Caco-2 (cell line): Measurements from ENCODE around the gene CHD1L. TPM values are rescaled to one million over a fixed set of nuclear protein-coding genes. Genes with fewer than 3 reads are reported as not detected.

Source experiments
- BruUV-seq: library from RNA; stranded (reverse); fragments of 400-500 nt; replicated peaks from 2 replicates; lab custom pipeline; 2021; lab: Mats Ljungman, UMichigan
- CTCF ChIA-PET: fragments of 300-600 bp; sonication (Branson Sonifier 250); formaldehyde crosslinking; loops from one replicate; lab custom pipeline; 2022; ENCODE audit warnings: antibody characterized with exemption; lab: Charles Lee
- POLR2A ChIA-PET: fragments of 300-600 bp; sonication (Branson Sonifier 250); formaldehyde crosslinking; loops from one replicate; lab custom pipeline; 2022; ENCODE audit warnings: antibody characterized with exemption; lab: Charles Lee
- DNase-seq, 2 experiments: peaks; one replicate each; pipeline versions ENCODE4 v3.0.0 to v3.0.0-alpha.2; 2020 to 2022
- H3K27me3 ChIP-seq: replicated peaks from 2 replicates; pipeline ENCODE4 v1.6.0; 2011; ENCODE audit warnings: low read length; ENCODE audit not compliant: control insufficient read depth, insufficient read depth
- H3K36me3 ChIP-seq: 2 replicates; pipeline ENCODE4 v1.5.1; 2011; ENCODE audit warnings: low read length; ENCODE audit not compliant: control insufficient read depth, insufficient read depth
- H3K4me1 ChIP-seq: fragments of 250-450 bp; sonication (Bioruptor Pico); 2 replicates; pipeline ENCODE4 v1.5.1; 2020; ENCODE audit warnings: mild to moderate bottlenecking
- H3K4me3 ChIP-seq: 2 replicates; pipeline ENCODE4 v1.5.1; 2011; ENCODE audit warnings: low read depth, mild to moderate bottlenecking, control low read depth, low read length
- H3K9me3 ChIP-seq: fragments of 250-450 bp; sonication (Bioruptor Pico); 2 replicates; pipeline ENCODE4 v1.5.1; 2020; ENCODE audit warnings: mild to moderate bottlenecking, moderate library complexity
- H3K27ac Mint-ChIP-seq: one replicate; pipeline ENCODE4 v1.8.0; 2022; ENCODE audit warnings: mixed read lengths; ENCODE audit not compliant: unreplicated experiment
- H3K27me3 Mint-ChIP-seq: one replicate; pipeline ENCODE4 v1.8.0; 2022; ENCODE audit warnings: mixed read lengths; ENCODE audit not compliant: insufficient read depth, unreplicated experiment
- H3K36me3 Mint-ChIP-seq: one replicate; pipeline ENCODE4 v1.8.0; 2022; ENCODE audit warnings: mild to moderate bottlenecking, mixed read lengths; ENCODE audit not compliant: insufficient read depth, unreplicated experiment
- H3K4me1 Mint-ChIP-seq: one replicate; pipeline ENCODE4 v1.8.0; 2022; ENCODE audit warnings: low read depth, mixed read lengths; ENCODE audit not compliant: unreplicated experiment
- H3K4me3 Mint-ChIP-seq: one replicate; pipeline ENCODE4 v1.8.0; 2022; ENCODE audit warnings: mild to moderate bottlenecking, moderate library complexity, mixed read lengths; ENCODE audit not compliant: unreplicated experiment
- H3K9me3 Mint-ChIP-seq: one replicate; pipeline ENCODE4 v1.8.0; 2022; ENCODE audit warnings: mixed read lengths; ENCODE audit not compliant: unreplicated experiment
- intact Hi-C: fragments of 100-400 bp; cut with micrococcal nuclease; formaldehyde crosslinking; loops from one replicate; pipeline ENCODE4 v1.10.0; 2022; ENCODE audit not compliant: unreplicated experiment
- total RNA-seq: library from RNA; stranded (reverse); gene quantifications from 2 replicates; pipeline ENCODE4 v1.2.3, GENCODE V29; 2022
- TF ChIP-seq, protein P1 (sequence below), 2 experiments: fragments of 200-600 bp in 1 of 2; IDR thresholded peaks; 1 replicate in 1 of 2; 2 replicates in 1 of 2; pipeline versions ENCODE4 v1.5.1 to v1.8.0; 2011 to 2022; ENCODE audit warnings: antibody characterized with exemption in 1 of 2, control low read depth in 1 of 2, inconsistent platforms in 1 of 2, low read depth in 1 of 2, low read length in 1 of 2, mild to moderate bottlenecking in 1 of 2, moderate library complexity in 1 of 2; ENCODE audit not compliant: insufficient read depth in 1 of 2, severe bottlenecking in 1 of 2, unreplicated experiment in 1 of 2

Gene CHD1L
- total RNA-seq, 1 experiment from 2014 or later = 56.2 TPM

DNA sequence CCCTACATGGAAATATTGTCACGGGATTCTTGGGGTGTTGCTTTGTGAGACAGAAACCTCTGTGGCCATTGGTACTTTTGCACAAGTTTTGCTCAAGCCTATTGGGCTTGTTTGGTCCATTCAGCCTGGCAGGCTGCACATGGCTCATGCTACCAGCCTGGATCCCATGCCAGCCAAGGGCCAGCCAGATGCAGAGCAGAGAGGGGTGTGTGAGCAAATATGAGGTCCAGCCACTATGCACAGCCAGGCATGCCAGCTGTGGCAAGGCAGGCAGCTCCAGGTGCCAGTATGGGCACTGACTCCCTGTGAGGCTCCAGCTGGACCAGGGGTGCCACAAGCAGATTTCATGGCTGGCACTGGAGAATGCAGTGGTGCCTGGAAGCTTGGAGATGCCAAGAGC lies 6.7 kb upstream of the CHD1L start:
- no peak overlapping the region for H3K4me3 ChIP-seq
- BruUV-seq = no TSS peak
- CTCF ChIA-PET = no interaction called here

DNA sequence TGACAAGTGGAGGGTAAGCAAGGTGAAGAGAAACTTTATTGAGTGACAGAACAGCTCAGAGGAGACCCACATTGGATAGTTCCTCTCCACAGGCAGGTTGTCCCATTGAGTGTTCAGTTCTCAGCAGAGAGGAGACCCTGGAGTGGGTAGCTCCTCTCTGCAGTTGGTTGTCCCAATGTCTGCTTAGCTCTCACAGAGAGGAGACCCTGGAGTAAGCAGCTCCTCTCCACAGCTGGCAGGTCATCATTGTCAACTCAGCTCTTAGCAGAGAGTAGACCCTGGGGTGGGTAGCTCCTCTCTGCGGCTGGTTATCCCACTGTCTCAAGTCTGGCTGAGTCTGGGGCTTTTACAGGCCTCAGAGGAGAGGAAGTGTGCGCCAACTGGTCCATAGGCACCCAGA lies 6.0 kb upstream of the CHD1L start:
- Mint-ChIP-seq H3K9me3 (no peaks in the 10 kb centered on the region), H3K27me3 (no peaks in the 10 kb centered on the region), H3K27ac (no peak overlapping the region), H3K4me3 (no peak overlapping the region), H3K4me1 (peaks cover 34% of the 10 kb centered on the region), H3K36me3 (no peaks in the 10 kb centered on the region)
- H3K27me3 ChIP-seq = no peaks in the 10 kb centered on the region
- ChIA-PET CTCF (no interaction called here), POLR2A (no interaction called here)
- peaks cover 21% of the 10 kb centered on the region for H3K9me3 ChIP-seq
- H3K4me3 ChIP-seq = no peak overlapping the region
- no TSS peak for BruUV-seq
- intact Hi-C loops = no loop called here
- TF ChIP-seq, protein P1, sequence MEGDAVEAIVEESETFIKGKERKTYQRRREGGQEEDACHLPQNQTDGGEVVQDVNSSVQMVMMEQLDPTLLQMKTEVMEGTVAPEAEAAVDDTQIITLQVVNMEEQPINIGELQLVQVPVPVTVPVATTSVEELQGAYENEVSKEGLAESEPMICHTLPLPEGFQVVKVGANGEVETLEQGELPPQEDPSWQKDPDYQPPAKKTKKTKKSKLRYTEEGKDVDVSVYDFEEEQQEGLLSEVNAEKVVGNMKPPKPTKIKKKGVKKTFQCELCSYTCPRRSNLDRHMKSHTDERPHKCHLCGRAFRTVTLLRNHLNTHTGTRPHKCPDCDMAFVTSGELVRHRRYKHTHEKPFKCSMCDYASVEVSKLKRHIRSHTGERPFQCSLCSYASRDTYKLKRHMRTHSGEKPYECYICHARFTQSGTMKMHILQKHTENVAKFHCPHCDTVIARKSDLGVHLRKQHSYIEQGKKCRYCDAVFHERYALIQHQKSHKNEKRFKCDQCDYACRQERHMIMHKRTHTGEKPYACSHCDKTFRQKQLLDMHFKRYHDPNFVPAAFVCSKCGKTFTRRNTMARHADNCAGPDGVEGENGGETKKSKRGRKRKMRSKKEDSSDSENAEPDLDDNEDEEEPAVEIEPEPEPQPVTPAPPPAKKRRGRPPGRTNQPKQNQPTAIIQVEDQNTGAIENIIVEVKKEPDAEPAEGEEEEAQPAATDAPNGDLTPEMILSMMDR (IDR thresholded peaks at IDR 0.05; ENCODE audit: insufficient read depth in 1 of 2, low read depth in 1 of 2, low read length in 1 of 2, severe bottlenecking in 1 of 2, unreplicated experiment in 1 of 2) = no peak
- peaks cover 40% of the 10 kb centered on the region for H3K4me1 ChIP-seq
- peaks cover 2% of the 10 kb centered on the region; the same call in 1 of the 2 replicates for H3K36me3 ChIP-seq
- DNase-seq = no peak

More for the DNA sequence above, 6.7 kb upstream of the CHD1L start:
- no peaks in the 10 kb centered on the region for H3K27me3 Mint-ChIP-seq
- no peak overlapping the region for H3K27ac Mint-ChIP-seq
- DNase-seq = no peak
- TF ChIP-seq, protein P1 (IDR thresholded peaks at IDR 0.05; ENCODE audit: insufficient read depth in 1 of 2, low read depth in 1 of 2, low read length in 1 of 2, severe bottlenecking in 1 of 2, unreplicated experiment in 1 of 2) = no peak
- Histone ChIP-seq H3K36me3 (peaks cover 2% of the 10 kb centered on the region; the same call in 1 of the 2 replicates), H3K9me3 (peaks cover 21% of the 10 kb centered on the region), H3K27me3 (no peaks in the 10 kb centered on the region), H3K4me1 (peaks cover 38% of the 10 kb centered on the region)
- POLR2A ChIA-PET = no interaction called here
- intact Hi-C loops = no loop called here
- no peak overlapping the region for H3K4me3 Mint-ChIP-seq
- H3K4me1 Mint-ChIP-seq = peaks cover 28% of the 10 kb centered on the region
- no peaks in the 10 kb centered on the region for H3K36me3 Mint-ChIP-seq
- H3K9me3 Mint-ChIP-seq = peaks cover 6% of the 10 kb centered on the region

DNA sequence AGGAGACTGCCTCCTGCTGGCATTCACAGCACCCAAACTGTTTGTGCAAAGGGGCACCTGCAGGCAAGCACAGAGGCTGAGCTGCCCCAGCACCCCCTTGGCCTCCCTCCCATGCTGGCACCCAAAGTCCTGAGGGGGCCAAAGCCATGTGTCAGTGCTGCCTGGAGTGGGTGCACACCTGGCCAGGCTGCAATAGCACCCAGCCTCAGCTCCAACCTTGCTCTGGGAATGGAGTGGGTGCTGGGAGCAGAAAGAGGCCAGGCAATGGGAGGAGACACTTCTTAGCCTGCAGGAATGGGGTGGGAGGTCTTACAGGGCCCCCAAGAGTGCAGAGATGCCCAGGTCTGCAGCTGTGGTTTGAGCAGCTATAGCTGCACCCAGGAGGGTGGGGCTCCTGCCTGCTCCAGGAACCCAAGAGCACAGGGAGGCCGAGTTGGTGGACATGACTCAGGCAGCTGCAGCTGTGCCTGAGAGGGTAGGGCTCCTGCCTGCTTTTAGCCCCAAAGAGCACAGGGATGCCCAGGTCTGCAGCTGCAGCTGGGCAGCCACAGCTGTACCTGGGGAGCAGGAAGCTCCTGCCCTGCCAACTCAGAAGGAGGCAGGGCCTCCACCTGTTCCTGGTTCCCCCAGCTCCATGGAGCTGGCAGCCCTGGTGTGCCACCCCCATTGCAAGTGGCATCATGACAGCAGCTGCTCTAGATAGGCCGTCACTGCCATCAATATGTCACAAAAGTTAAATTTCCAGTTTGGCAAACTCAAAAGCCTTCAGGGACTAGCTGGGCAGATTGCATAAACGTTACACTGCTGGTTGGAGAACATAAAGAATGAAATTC lies 5.3 kb upstream of the CHD1L start:
- intact Hi-C loops = no loop called here
- Mint-ChIP-seq H3K36me3 (peaks cover under 1% of the 10 kb centered on the region), H3K4me3 (no peak overlapping the region), H3K27me3 (no peaks in the 10 kb centered on the region), H3K27ac (no peak overlapping the region), H3K4me1 (peaks cover 36% of the 10 kb centered on the region), H3K9me3 (no peaks in the 10 kb centered on the region)
- POLR2A ChIA-PET = no interaction called here
- CTCF ChIA-PET = interaction anchor here (0.7 to 1.2 kb wide), 2 partner anchors 12 to 64 kb away, joined by 3 read pairs; partner anchors contain the start of gene FMO5
- H3K4me1 ChIP-seq = peaks cover 47% of the 10 kb centered on the region
- DNase-seq = no peak
- BruUV-seq = no TSS peak
- no peak overlapping the region for H3K4me3 ChIP-seq
- peaks cover 2% of the 10 kb centered on the region; the same call in 1 of the 2 replicates for H3K36me3 ChIP-seq
- H3K27me3 ChIP-seq = no peaks in the 10 kb centered on the region
- TF ChIP-seq, protein P1 (IDR thresholded peaks at IDR 0.05; ENCODE audit: insufficient read depth in 1 of 2, low read depth in 1 of 2, low read length in 1 of 2, severe bottlenecking in 1 of 2, unreplicated experiment in 1 of 2) = no peak
- peaks cover 20% of the 10 kb centered on the region for H3K9me3 ChIP-seq
